NCI-H82 (cell line): ENCODE data around the gene HECW1.

Experiments used
- DNase-seq: peaks from one replicate; lab custom pipeline; 2025; lab: John Stamatoyannopoulos, UW

HECW1 gene

GRCh38 chr7:43372676-43373355 lies 260.4 kb downstream of the HECW1 start:
- DNase-seq: no peak

- DNase-seq: no peak
These were observed 264.9 kb downstream of the HECW1 start for GRCh38 chr7:43377196-43377960.

DNA sequence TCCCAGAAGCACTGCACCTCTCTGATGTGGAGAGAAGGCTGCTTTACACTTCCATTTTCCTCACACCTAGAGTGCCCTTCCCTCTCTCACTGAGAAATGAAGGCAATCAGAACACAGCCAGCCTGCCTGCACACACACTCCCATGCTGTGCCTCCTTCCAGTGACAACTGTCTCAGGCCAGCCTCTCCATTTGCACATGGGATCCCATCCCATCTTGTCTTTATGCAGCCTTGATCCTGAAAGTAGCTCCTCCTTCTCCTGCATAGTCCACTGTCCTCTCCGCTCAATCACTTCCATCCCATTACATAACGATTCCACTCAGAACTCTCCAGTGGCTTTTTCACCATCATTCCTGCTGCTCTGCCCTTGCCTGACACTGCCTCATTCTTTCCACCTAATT lies 266.8 kb downstream of the HECW1 start:
- DNase-seq: no peak

GRCh38 chr7:43384616-43385308 lies 272.3 kb downstream of the HECW1 start:
- no peak for DNase-seq

GRCh38 chr7:43385309-43385680 lies 272.8 kb downstream of the HECW1 start:
- no peak for DNase-seq

DNA sequence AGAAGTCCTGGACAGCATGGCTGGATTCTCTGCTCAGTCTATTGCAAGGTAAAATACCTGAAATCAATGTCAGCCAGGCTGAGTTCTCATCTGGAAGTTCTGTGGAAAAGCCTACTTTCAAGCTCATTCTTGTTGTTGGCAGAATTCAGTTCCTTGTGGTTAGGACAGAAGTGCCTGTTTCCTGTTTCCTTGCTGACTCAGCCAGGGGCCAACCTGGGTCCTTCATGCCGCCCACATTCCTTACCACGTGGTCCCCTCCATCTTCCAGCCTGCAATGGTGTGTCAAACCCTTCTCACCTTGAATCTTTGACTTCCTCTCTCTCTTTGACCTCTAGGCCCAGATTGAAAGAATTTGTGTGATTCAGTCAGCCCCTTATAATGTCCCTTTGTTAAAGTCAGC lies 273.4 kb downstream of the HECW1 start:
- no peak for DNase-seq

DNA sequence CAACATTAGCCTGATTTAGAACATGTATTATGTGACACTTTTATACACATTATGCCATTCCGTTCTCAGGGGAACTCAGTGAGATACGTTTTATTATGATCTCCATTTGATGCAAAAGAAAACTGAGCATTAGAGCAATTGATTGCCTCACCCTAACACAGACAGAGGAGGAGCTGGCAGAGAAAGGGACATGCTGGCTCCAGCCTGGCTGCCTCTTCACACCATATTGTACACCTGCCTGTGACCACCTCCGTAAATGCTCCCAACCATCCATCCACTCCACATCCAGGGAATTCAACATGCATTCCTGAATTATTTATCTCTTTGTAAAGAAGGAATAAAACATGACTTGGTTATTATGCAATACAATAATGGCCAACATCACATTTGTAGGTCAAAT lies 275.5 kb downstream of the HECW1 start:
- no peak for DNase-seq

DNA sequence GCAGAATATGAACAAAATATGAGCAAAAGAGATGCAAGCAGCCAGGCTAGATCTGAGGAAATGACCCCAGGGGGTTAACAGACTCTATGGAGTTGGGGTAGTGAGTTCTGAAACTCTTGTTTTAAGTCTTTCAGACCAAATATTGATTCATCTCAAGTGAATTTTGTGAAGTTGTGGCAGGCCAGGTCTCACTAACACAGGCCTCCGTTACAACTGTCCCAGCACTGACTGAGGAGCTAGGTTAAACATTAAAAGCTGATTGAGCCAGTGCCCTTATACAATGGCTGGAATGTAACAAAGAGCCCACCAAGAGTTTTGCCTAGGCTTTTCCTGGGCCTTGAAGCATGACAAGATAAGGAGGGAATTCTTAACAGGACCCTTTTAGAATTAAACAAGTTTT lies 278.1 kb downstream of the HECW1 start:
- DNase-seq: no peak

DNA sequence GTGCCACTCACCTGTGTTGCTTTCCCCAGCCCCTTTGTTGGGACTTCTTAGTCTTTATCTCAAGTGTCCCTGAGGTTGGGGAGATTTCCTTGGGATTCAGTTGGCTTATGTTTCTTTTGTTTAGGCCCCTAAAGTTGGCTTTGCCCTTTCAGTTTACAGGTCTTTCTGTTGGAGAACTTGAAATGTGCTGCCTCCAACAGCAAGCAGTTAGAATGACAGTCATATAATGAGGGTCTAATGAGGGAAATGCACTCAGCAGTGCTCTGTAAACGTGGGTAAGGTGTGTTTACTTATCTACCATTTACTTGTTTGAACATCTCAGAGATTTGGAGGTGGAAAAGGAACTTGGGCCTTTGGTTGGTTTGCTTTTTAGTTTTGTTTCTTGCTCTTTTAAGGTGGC lies 279.1 kb downstream of the HECW1 start:
- no peak for DNase-seq

- no peak for DNase-seq
These were observed 280.3 kb downstream of the HECW1 start for GRCh38 chr7:43392638-43393330.

DNA sequence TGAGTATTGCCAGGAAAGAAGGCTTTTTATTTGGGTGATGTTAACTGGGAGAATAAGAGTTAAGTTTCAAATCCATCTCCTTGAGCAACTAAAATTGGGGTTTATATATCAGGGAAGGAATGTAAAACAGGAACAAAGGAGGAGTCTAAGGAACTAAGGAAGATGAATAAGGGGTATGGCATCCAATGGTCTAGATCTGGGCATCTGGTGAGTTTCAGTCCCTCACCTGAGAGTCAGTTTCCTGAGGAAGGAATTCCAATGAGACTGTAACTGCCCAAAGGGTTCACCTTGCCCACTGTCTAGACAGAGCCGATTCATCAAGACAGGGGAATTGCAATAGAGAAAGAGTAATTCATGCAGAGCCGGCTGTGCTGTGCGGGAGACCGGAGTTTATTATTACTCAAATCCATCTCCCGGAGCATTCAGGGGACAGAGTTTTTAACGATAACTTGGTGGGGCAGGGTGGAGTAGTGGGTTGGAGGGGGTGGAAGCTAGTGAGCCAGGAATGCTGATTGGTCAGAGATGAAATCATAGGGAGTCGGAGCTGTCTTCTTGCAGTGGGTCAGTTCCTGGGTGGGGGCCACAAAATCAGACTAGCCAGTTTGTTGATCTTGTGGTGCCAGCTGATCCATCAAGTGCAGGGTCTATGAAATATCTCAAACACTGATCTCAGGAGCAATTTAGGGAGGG lies 282.1 kb downstream of the HECW1 start:
- DNase-seq: no peak

GRCh38 chr7:43395351-43395750 lies 282.9 kb downstream of the HECW1 start:
- DNase-seq: no peak

DNA sequence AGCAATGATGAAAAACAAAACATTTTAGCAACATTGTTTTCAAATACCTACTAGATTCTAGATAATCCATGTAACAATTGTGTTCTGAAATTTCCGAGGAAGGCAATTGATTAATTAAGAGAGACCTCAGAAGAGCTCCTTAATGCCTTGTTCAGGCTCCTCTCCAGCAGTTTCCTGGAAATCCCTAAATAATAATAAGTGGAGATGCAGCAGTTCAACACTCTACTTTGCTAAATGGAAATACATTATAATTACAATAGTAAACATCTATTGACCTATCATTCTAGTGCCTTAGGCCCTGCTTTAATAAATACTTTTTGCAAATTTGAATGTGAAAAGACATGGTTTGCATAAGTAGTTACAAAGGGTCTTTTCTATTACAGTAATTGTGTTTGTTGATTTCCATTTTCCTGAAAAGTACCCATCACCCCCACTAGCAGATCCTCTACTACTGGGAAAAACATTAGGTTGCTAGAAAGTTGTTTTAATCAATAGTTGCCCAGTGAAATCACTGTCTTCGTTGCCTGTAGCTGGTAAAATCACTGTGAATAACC lies 283.8 kb downstream of the HECW1 start:
- no peak for DNase-seq

- DNase-seq: no peak
These were observed 286.4 kb downstream of the HECW1 start for GRCh38 chr7:43398831-43399230.

GRCh38 chr7:43405948-43406347 lies 293.5 kb downstream of the HECW1 start:
- no peak for DNase-seq

- no peak for DNase-seq
These were observed 294.5 kb downstream of the HECW1 start for GRCh38 chr7:43406961-43407360.

GRCh38 chr7:43408981-43409380 lies 296.5 kb downstream of the HECW1 start:
- no peak for DNase-seq

DNA sequence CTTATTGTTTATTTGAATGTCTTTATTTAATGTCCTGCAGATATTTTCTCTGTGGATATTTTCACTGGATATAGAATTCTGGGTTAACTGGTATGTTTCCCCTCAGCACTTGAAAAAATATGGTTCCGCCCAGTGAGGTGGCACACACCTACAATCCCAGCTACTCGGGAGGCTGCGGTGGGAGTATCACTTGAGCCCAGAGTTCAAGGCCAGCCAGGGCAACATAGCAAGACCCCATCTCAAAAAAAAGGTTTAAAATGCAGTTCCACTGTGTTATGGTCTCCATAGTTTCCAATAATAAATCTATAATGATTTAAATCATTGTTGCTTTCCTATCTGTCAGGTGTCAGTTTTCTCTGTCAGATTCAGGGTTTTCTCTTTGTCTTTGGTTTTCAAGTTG lies 305.0 kb downstream of the HECW1 start:
- no peak for DNase-seq

DNA sequence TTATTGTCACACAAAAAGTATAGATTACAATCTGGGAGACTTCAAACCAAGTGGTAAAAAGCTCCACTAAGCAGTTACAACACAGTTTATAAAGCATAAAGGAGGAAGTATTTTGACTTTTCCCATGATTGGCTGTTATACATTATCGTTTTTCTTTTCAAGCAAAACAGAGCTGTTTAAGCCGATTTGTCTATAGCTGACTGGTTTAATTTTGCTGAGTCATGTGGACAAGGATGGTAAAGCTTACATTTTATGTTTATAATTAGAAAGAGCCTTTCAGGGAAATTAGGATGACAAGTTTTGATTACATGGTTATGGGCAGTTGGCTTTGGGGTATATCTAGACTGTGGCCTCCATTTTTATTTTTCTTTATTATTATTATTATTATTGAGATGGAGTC lies 318.0 kb downstream of the HECW1 start:
- DNase-seq: no peak

GRCh38 chr7:43431020-43431595 lies 318.7 kb downstream of the HECW1 start:
- no peak for DNase-seq

GRCh38 chr7:43433639-43434038 lies 321.2 kb downstream of the HECW1 start:
- DNase-seq: no peak
